ENCODE measurements around the gene GRM8.

GRCh38 chr7:126499481-126499880, 753.3 kb downstream of the GRM8 start:
- TF ChIP-seq, protein P1, sequence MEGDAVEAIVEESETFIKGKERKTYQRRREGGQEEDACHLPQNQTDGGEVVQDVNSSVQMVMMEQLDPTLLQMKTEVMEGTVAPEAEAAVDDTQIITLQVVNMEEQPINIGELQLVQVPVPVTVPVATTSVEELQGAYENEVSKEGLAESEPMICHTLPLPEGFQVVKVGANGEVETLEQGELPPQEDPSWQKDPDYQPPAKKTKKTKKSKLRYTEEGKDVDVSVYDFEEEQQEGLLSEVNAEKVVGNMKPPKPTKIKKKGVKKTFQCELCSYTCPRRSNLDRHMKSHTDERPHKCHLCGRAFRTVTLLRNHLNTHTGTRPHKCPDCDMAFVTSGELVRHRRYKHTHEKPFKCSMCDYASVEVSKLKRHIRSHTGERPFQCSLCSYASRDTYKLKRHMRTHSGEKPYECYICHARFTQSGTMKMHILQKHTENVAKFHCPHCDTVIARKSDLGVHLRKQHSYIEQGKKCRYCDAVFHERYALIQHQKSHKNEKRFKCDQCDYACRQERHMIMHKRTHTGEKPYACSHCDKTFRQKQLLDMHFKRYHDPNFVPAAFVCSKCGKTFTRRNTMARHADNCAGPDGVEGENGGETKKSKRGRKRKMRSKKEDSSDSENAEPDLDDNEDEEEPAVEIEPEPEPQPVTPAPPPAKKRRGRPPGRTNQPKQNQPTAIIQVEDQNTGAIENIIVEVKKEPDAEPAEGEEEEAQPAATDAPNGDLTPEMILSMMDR (conservative IDR thresholded peaks at IDR 0.05; ENCODE audit: low read depth, low read length): no peak
- TF ChIP-seq EZH2 (IDR thresholded peaks at IDR 0.05; ENCODE audit: low read length, unreplicated experiment): no peak

Data from PC-3 (cell line).